Stimulated activated naive CD8-positive, alpha-beta T cell treated with anti-CD3 and anti-CD28 coated beads, Interleukin-15, Interleukin-2, amounts not matched to agents 100 U/mL and 50 U/mL, for 24 hours (primary cell): ENCODE results near the gene ARFIP2.

Experiments used
- ATAC-seq: fragments of 150-1000 bp; cut with Tn5 transposase; one replicate; pipeline ENCODE4 v1.10.0; 2021
- DNase-seq: peaks from one replicate; pipeline ENCODE4 v3.0.0; 2021

ARFIP2 gene

GRCh38 chr11:6482441-6482840 lies 1.3 kb upstream of the ARFIP2 start:
- DNase-seq = no peak
- ATAC-seq = no peak

- ATAC-seq (no peak), DNase-seq (no peak)
Measured at GRCh38 chr11:6481924-6482275, 769 bp upstream of the ARFIP2 start.

- no peak for DNase-seq
- no peak for ATAC-seq
Measured at GRCh38 chr11:6480299-6480914, 724 bp downstream of the ARFIP2 start.

- no peak for ATAC-seq
- no peak for DNase-seq
Measured at GRCh38 chr11:6476571-6476970, 4.6 kb downstream of the ARFIP2 start.

GRCh38 chr11:6475936-6476335 lies 5.2 kb downstream of the ARFIP2 start:
- DNase-seq (no peak), ATAC-seq (no peak)

GRCh38 chr11:6474806-6475500 lies 6.2 kb downstream of the ARFIP2 start:
- DNase-seq (no peak), ATAC-seq (no peak)

GRCh38 chr11:6474413-6474792 lies 6.7 kb downstream of the ARFIP2 start:
- DNase-seq (no peak), ATAC-seq (peak; percentile 1)

GRCh38 chr11:6473451-6474412 lies 7.4 kb downstream of the ARFIP2 start, which contains the start of gene TRIM3:
Gene TRIM3, minus strand, starts transcription at chr11:6473941. Its CDS starts 8,246 bp downstream, at chr11:6465695.
- peak; percentile 53 for ATAC-seq
- peak; percentile 74 for DNase-seq

GRCh38 chr11:6472934-6473333 lies 8.2 kb downstream of the ARFIP2 start:
- DNase-seq (no peak), ATAC-seq (no peak)

GRCh38 chr11:6469599-6469998 lies 11.5 kb downstream of the ARFIP2 start:
- DNase-seq = no peak
- no peak for ATAC-seq

GRCh38 chr11:6468712-6469495 lies 12.2 kb downstream of the ARFIP2 start:
- ATAC-seq (peak; percentile 66), DNase-seq (peak; percentile 39)

GRCh38 chr11:6459099-6459450 lies 22.1 kb downstream of the ARFIP2 start:
- no peak for DNase-seq
- ATAC-seq = no peak

- ATAC-seq = no peak
- no peak for DNase-seq
Measured at GRCh38 chr11:6458352-6459098, 22.6 kb downstream of the ARFIP2 start.

GRCh38 chr11:6457581-6458320 lies 23.4 kb downstream of the ARFIP2 start:
- DNase-seq (no peak), ATAC-seq (no peak)

- no peak for ATAC-seq
- DNase-seq = no peak
Measured at GRCh38 chr11:6456361-6457073, 24.6 kb downstream of the ARFIP2 start.

GRCh38 chr11:6455070-6455469 lies 26.1 kb downstream of the ARFIP2 start:
- ATAC-seq (no peak), DNase-seq (no peak)

- ATAC-seq = no peak
- DNase-seq = no peak
Measured at GRCh38 chr11:6453152-6453551, 28.0 kb downstream of the ARFIP2 start.

GRCh38 chr11:6452219-6452618 lies 28.9 kb downstream of the ARFIP2 start:
- no peak for ATAC-seq
- DNase-seq = no peak

GRCh38 chr11:6448574-6448973 lies 32.6 kb downstream of the ARFIP2 start:
- DNase-seq = no peak
- ATAC-seq = no peak
